Heart right ventricle (tissue), 16 donors: ENCODE measurements around the gene PTPRN2. TPM values are rescaled to one million over a fixed set of nuclear protein-coding genes. Genes with fewer than 3 reads are reported as not detected.

ENCODE experiments used
- ATAC-seq, 8 donors: fragments of 200-7000 bp; cut with Tn5 transposase; one replicate each; pipeline ENCODE4 v1.9.1; 2020; ENCODE audit warnings: mild to moderate bottlenecking in 8 of 8, moderate library complexity in 8 of 8, moderate number of reproducible peaks in 1 of 8
- DNase-seq, 2 donors: peaks; one replicate each; pipeline ENCODE4 v3.0.0-alpha.2; 2020
- H3K27ac ChIP-seq, 10 donors: fragments of 200-600 bp; sonication (generic) in 2 of 10; one replicate each; pipeline versions ENCODE4 v1.5.0 to v1.8.0; 2020 to 2022; ENCODE audit warnings: mild to moderate bottlenecking in 3 of 10
- H3K27me3 ChIP-seq, 7 donors: fragments of 200-600 bp; one replicate each; pipeline ENCODE4 v1.8.0; 2021 to 2022; ENCODE audit warnings: mild to moderate bottlenecking in 2 of 7
- H3K36me3 ChIP-seq, 9 donors: fragments of 200-600 bp; sonication (generic) in 1 of 9; one replicate each; pipeline versions ENCODE4 v1.5.0 to v1.8.0; 2020 to 2022; ENCODE audit warnings: mild to moderate bottlenecking in 2 of 9
- H3K4me1 ChIP-seq, 9 donors: fragments of 200-600 bp; sonication (generic) in 1 of 9; one replicate each; pipeline versions ENCODE4 v1.5.0 to v1.8.0; 2020 to 2022; ENCODE audit warnings: mild to moderate bottlenecking in 4 of 9
- H3K4me3 ChIP-seq, 10 donors: fragments of 200-600 bp; sonication (generic) in 2 of 10; one replicate each; pipeline versions ENCODE4 v1.5.0 to v1.8.0; 2020 to 2022; ENCODE audit warnings: mild to moderate bottlenecking in 7 of 10, moderate library complexity in 2 of 10
- H3K9me3 ChIP-seq, 11 donors: fragments of 200-600 bp in 10 of 11; sonication (generic) in 2 of 11; one replicate each; pipeline versions ENCODE4 v1.5.0 to v1.8.0; 2013 to 2022; ENCODE audit warnings: mild to moderate bottlenecking in 2 of 11, control low read depth in 1 of 11, moderate library complexity in 1 of 11
- WGBS, 2 donors: extraction: QIAGEN DNeasy Blood & Tissue Kit; methylation state at CpG; one replicate each; pipeline ENCODE4 v1.1.7; 2013; ENCODE audit warnings: inconsistent platforms in 1 of 2; 5-methylcytosine and 5-hydroxymethylcytosine counted together
- intact Hi-C, 10 donors: fragments of 100-400 bp; cut with DNase I; formaldehyde crosslinking; loops; one replicate each; pipeline versions ENCODE4 v1.11.1 to v1.14.2; 2022
- polyA plus RNA-seq, 2 donors: library from polyadenylated mRNA; stranded (reverse); fragments of 200-250 nt; gene quantifications; one replicate each; pipeline ENCODE4 v1.2.3, GENCODE V29; 2013
- total RNA-seq, 10 donors: library from RNA; stranded (reverse); fragmentation: NEBNext Ultra II Directional in 3 of 10; extraction: Animal tissue kit (Norgen Biotek cat#: 25700) in 3 of 10; gene quantifications; one replicate each; pipeline versions ENCODE4 v1.2.1 to v1.2.4, GENCODE V29; 2021 to 2023
- TF ChIP-seq, protein P1 (sequence below), 9 donors: fragments of 200-600 bp; sonication (generic) in 2 of 9; IDR thresholded peaks; one replicate each; pipeline versions ENCODE4 v1.5.0 to v1.8.0; 2021 to 2022; ENCODE audit warnings: antibody characterized with exemption in 9 of 9, mild to moderate bottlenecking in 5 of 9, moderate library complexity in 1 of 9
- donor health status: Arrhythmogenic right ventricular cardiomyopathy.
- donor health status: ischemic (EF 13 %, LVEDD 7.1; RV severe dilation, severe dysfunction).
- donor health status: healthy with polysubstance abuse.
- donor health status: DM: no; HTN: yes; CAD: no.
- donor health status: DM: no; HTN: no; CAD: no.
- donor health status: ischemic (EF 25% LVEDD 6.9; RV normal size, moderate dysfunction).
- donor health status: ischemic (EF 25% LVEDD 5.7; RV mildly dilated, moderate dysfunction).
- donor health status: healthy.
- donor health status: DM: yes; HTN: yes; CAD: no.
- donor health status: Ischemic cardiomyopathy.
- donor health status: ischemic (EF 35%, LVEDD 5.7; RV mildly dilated, moderate dysfunction).
- donor health status: nonischemic (EF 11% LVEDD 7.7; RV severe dilation, severe dysfunction).
- donor health status: DM: yes; HTN: yes; CAD: no.
- donor health status: PGD.
- donor health status: ischemic (EF 29% LVEDD 5.4; RV normal size, mild dysfunction).
- donor health status: nonischemic (EF 23%, LVEDD 6.1; RV moderate dilation, normal function).

The PTPRN2 gene
- total and polyA plus RNA-seq, 12 donors, result 0.82 to 1.8 (median 1.3) TPM

DNA sequence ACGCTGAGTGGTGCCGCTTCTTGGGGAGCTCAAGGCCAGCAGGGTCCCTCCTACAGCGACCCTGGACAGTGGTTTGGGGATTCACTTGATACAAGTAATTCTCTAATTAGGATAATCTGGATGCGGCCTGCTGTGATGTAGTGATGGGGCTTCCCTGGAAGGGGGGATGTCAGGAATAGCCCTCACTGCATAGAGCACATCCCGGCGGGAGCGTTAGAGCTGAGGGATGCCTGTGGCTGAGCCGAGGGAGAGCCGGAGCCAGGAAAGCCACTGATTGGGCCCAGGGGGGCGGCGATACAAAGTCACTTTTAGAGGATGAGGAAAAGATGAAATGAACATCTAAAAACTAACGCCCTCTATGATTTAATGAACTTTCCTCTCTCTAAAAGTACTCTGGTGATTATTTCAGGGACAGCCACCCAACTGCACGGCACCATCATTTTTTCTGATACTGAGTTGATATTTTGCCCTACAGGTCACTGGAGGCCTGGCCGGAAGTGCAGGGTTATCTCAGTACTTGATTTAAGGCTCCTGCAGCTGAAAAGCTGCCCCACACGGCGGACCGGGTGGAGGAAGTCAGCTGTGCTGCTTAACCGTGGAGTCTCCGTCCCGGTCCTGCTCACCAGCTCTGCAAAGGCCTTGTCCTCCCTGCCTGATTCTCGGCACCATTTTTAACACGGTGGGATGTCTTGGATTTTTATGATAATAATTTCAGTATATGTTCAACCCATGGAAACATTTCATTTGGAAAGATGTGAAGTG lies 732.0 kb downstream of the PTPRN2 start:
- H3K9me3 ChIP-seq, result no peaks in the 10 kb centered on the region
- H3K36me3 ChIP-seq, result no peaks in the 10 kb centered on the region
- intact Hi-C loops, result no loop called here
- H3K27ac ChIP-seq, result peak overlapping the region in 1 of 10 donors; percentile 28
- ATAC-seq (no peak), DNase-seq (no peak)
- peaks cover 0 to 26% (median 0%) of the 10 kb centered on the region in 7 donors for H3K27me3 ChIP-seq
- H3K4me3 ChIP-seq, result peak overlapping the region in 1 of 10 donors; percentile 40
- WGBS, 2 donors, result 56 to 61% methylated on average over 22 of the region's 22 CpGs
- TF ChIP-seq, protein P1, sequence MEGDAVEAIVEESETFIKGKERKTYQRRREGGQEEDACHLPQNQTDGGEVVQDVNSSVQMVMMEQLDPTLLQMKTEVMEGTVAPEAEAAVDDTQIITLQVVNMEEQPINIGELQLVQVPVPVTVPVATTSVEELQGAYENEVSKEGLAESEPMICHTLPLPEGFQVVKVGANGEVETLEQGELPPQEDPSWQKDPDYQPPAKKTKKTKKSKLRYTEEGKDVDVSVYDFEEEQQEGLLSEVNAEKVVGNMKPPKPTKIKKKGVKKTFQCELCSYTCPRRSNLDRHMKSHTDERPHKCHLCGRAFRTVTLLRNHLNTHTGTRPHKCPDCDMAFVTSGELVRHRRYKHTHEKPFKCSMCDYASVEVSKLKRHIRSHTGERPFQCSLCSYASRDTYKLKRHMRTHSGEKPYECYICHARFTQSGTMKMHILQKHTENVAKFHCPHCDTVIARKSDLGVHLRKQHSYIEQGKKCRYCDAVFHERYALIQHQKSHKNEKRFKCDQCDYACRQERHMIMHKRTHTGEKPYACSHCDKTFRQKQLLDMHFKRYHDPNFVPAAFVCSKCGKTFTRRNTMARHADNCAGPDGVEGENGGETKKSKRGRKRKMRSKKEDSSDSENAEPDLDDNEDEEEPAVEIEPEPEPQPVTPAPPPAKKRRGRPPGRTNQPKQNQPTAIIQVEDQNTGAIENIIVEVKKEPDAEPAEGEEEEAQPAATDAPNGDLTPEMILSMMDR (IDR thresholded peaks at IDR 0.05), result no peak
- H3K4me1 ChIP-seq, result peaks cover 0 to 18% (median 0%) of the 10 kb centered on the region in 9 donors

DNA sequence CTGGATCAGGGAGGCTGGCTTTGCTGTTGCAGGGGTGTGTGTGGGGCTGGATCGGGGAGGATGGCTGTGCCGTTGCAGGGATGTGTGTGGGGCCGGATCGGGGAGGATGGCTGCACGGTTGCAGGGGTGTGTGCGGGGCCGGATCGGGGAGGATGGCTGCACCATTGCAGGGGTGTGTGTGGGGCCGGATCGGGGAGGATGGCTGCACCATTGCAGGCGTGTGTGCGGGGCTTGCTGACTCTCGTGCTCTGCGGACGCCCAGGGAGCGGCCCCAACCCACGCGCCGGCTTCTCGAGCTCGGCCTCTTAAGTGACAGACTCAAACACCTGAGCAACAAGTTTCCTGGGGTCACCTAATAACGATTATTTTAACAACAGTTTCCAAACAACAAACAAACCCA lies 732.6 kb downstream of the PTPRN2 start:
- WGBS, 2 donors, result 89 to 90% methylated on average over 22 of the region's 22 CpGs
- ATAC-seq (no peak), DNase-seq (no peak)
- intact Hi-C loops, result no loop called here
- TF ChIP-seq, protein P1 (IDR thresholded peaks at IDR 0.05), result no peak
- H3K36me3 ChIP-seq, result no peaks in the 10 kb centered on the region
- peak overlapping the region in 1 of 10 donors; percentile 79 for H3K27ac ChIP-seq
- H3K27me3 ChIP-seq, result peaks cover 0 to 22% (median 0%) of the 10 kb centered on the region in 7 donors
- H3K4me1 ChIP-seq, result peaks cover 0 to 18% (median 0%) of the 10 kb centered on the region in 9 donors
- H3K4me3 ChIP-seq, result peak overlapping the region in 1 of 10 donors; percentile 40
- no peaks in the 10 kb centered on the region for H3K9me3 ChIP-seq

DNA sequence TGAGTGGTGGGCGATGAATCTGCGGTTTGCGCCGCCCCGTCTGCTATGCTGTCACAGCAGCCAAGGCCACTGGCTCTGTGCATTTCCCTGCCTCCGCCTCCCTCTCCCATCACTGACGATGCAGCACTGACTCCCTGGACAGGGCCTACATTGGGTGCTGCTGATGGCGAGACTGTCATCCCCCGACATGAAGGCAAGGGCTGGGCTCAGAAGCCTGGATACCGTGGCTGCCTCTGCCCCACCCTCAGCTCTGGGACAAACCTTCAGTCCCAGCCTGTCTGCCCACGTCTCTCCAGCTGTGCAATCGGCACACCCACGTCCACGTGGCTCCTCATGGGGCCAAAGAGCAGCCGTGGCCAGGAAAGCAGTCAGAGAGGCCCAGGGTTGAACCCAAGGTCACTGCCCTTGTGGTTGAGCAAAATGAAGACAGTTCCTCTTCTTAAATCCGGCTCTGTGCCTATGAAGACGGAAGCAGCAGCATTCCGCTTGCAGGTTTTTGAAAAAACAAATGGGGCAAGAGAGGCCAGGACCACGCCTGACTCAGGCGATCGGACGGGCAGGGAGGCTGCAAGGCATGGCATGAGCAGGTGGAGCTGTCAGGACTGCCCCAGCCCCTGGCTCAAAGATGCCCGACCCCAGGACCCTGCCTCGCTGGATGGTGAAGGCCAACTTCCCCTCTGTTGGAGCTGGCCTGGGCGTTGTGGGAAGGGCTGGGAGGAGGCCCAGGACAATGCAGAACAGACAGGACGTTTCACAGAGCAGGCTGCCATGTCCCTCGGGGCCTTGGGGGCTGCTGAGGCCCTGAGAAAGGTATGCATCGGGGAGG lies 733.3 kb downstream of the PTPRN2 start:
- 74 to 81% methylated on average over 28 of the region's 28 CpGs for WGBS, 2 donors
- ATAC-seq (peak; percentile 70 to 91 (median 84)), DNase-seq (peak; percentile 52 to 61)
- Histone ChIP-seq H3K36me3 (no peaks in the 10 kb centered on the region), H3K27ac (peak overlapping the region in 2 of 10 donors; percentile 3 to 79), H3K27me3 (peaks cover 0 to 26% (median 0%) of the 10 kb centered on the region in 7 donors), H3K9me3 (no peaks in the 10 kb centered on the region), H3K4me1 (peaks cover 0 to 18% (median 0%) of the 10 kb centered on the region in 9 donors), H3K4me3 (peak overlapping the region in 1 of 10 donors; percentile 40)
- TF ChIP-seq, protein P1 (IDR thresholded peaks at IDR 0.05), result no peak
- intact Hi-C loops, result no loop called here

DNA sequence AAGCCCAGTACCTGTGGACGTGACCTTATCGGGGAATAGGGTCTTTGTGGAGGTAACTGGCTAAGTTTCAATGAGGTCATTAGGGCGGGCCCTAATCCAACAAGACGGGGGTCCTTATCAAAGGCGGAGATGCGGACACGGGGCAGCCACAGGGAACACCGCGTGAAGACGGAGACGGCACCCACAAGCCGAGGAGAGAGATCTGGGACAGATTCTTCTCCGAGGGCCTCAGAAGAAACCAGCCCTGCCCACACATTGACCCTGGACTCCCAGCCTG lies 733.9 kb downstream of the PTPRN2 start:
- peaks cover 0 to 18% (median 0%) of the 10 kb centered on the region in 9 donors for H3K4me1 ChIP-seq
- TF ChIP-seq, protein P1 (IDR thresholded peaks at IDR 0.05), result no peak
- H3K4me3 ChIP-seq, result no peak overlapping the region
- peaks cover 0 to 31% (median 0%) of the 10 kb centered on the region in 7 donors for H3K27me3 ChIP-seq
- WGBS, 2 donors, result 93% methylated on average over 13 of the region's 13 CpGs
- no peaks in the 10 kb centered on the region for H3K36me3 ChIP-seq
- H3K27ac ChIP-seq, result peak overlapping the region in 2 of 10 donors; percentile 3 to 79
- intact Hi-C loops, result loop anchor here in 1 of 10 donors (2.0 kb wide), 1 partner anchor 37 kb away; no protein-coding TSS in a partner anchor
- DNase-seq (no peak), ATAC-seq (no peak)
- H3K9me3 ChIP-seq, result no peaks in the 10 kb centered on the region
